ENCODE measurements around the gene SLTM.

DNA sequence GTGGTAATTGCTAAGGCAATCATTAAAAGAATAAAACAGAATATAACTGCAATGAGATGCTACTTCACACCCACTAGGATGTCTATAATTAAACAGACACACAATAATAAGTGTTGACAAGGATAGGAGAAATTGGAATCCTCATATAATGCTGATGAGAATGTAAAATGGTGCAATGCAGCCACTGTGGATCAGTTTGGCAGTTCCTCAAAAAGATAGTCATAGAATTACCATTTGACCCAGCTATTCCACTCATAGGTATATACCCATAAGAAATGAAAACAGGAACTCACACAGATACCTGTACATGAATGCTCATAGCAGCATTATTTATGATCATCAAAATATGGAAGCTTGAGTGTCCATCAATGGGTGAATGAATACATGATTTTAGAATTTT is 44.4 kb upstream of the SLTM start:
- no peak for TF ChIP-seq CTCF (conservative IDR thresholded peaks at IDR 0.05; ENCODE audit: low read depth, low read length)
- no peak for TF ChIP-seq EZH2 (IDR thresholded peaks at IDR 0.05; ENCODE audit: borderline replicate concordance, low read depth, low read length, poor library complexity, severe bottlenecking)
